ENCODE results near the gene CCDC102B.

The CCDC102B gene

GRCh38 chr18:69097349-69097748 lies 299.5 kb downstream of the CCDC102B start:
- no peak for DNase-seq

- no peak for DNase-seq
Measured at GRCh38 chr18:69102959-69103358, 305.1 kb downstream of the CCDC102B start.

All from stimulated activated CD4-positive, alpha-beta T cell treated with anti-CD3 and anti-CD28 coated beads, Interleukin-2, amount 100 ng/mL, for 24 hours (primary cell).